ENCODE measurements around the gene ODC1.

GRCh38 chr2:10475221-10475722 lies 27.1 kb upstream of the ODC1 start:
- no peak for TF ChIP-seq CTCF (IDR thresholded peaks at IDR 0.05; ENCODE audit: insufficient read depth, low read depth, low read length)
- TF ChIP-seq EZH2 (IDR thresholded peaks at IDR 0.05; ENCODE audit: insufficient read depth, low read length) = no peak

Measured in astrocyte (in vitro differentiated cells and primary cell).